IPS-NIHi7 (cell line): ENCODE data around the gene WDR81.
"Not testable (repeated sequence)": the region's sequence is repeated elsewhere in the genome, so short reads cannot be mapped to it uniquely, and the experiment has no call there.

Experiments
- DNase-seq: peaks from one replicate; pipeline ENCODE4 v3.0.0; 2012; ENCODE audit warnings: mixed read lengths; ENCODE audit errors: extremely low spot score

The WDR81 gene

GRCh38 chr17:1724351-1724868 lies at the start of gene WDR81:
TSS of gene WDR81 (plus strand) at chr17:1724704. CDS start at chr17:1724960, 256 bp downstream.
- peak; percentile 92 for DNase-seq

- no peak for DNase-seq
Measured at GRCh38 chr17:1676401-1676800, 48.1 kb upstream of the WDR81 start.

- no peak for DNase-seq
Measured at GRCh38 chr17:1683459-1683858, 41.0 kb upstream of the WDR81 start.

GRCh38 chr17:1684378-1685189 lies 39.9 kb upstream of the WDR81 start, which contains the start of gene PRPF8:
TSS of gene PRPF8 (minus strand) at chr17:1684867. CDS start at chr17:1684571, 296 bp downstream.
- peak; percentile 100 for DNase-seq

- DNase-seq = no peak
Measured at GRCh38 chr17:1686086-1686485, 38.4 kb upstream of the WDR81 start.

GRCh38 chr17:1688405-1688804 lies 36.1 kb upstream of the WDR81 start:
- not testable (repeated sequence) for DNase-seq

- DNase-seq = no peak
Measured at GRCh38 chr17:1690544-1691221, 33.8 kb upstream of the WDR81 start.

- no peak for DNase-seq
Measured at GRCh38 chr17:1693339-1693738, 31.2 kb upstream of the WDR81 start.

- DNase-seq = no peak
Measured at GRCh38 chr17:1695365-1695764, 29.1 kb upstream of the WDR81 start.

- DNase-seq = no peak
Measured at GRCh38 chr17:1697681-1698080, 26.8 kb upstream of the WDR81 start.

- DNase-seq = not testable (repeated sequence)
Measured at GRCh38 chr17:1699891-1700290, 24.6 kb upstream of the WDR81 start.

- no peak for DNase-seq
Measured at GRCh38 chr17:1703063-1703462, 21.4 kb upstream of the WDR81 start.

GRCh38 chr17:1705004-1705403 lies 19.5 kb upstream of the WDR81 start:
- DNase-seq = no peak

GRCh38 chr17:1707107-1707506 lies 17.4 kb upstream of the WDR81 start:
- no peak for DNase-seq

- not testable (repeated sequence) for DNase-seq
Measured at GRCh38 chr17:1708791-1709346, 15.6 kb upstream of the WDR81 start.

- no peak for DNase-seq
Measured at GRCh38 chr17:1709403-1709951, 15.0 kb upstream of the WDR81 start.

- DNase-seq = peak; percentile 75
Measured at GRCh38 chr17:1709971-1710806, 14.3 kb upstream of the WDR81 start, which contains the start of gene TLCD2. TSS of gene TLCD2 (minus strand) at chr17:1710377. CDS start at chr17:1710242, 135 bp downstream.

GRCh38 chr17:1710807-1711553 lies 13.5 kb upstream of the WDR81 start:
- no peak for DNase-seq

- DNase-seq = no peak
Measured at GRCh38 chr17:1711804-1712203, 12.7 kb upstream of the WDR81 start.

- no peak for DNase-seq
Measured at GRCh38 chr17:1712271-1712670, 12.2 kb upstream of the WDR81 start.
